Measurements from ENCODE around the gene FUS. TPM values are rescaled to one million over a fixed set of nuclear protein-coding genes. Genes with fewer than 3 reads are reported as not detected.
"Not testable (repeated sequence)": the region's sequence is repeated elsewhere in the genome, so short reads cannot be mapped to it uniquely, and the experiment has no call there.

The FUS gene
- total RNA-seq = 224 TPM
- long read RNA-seq, full-length matches to known transcripts = 257 of 306 reads
- long read RNA-seq, partial matches to known transcripts = 36 of 306 reads
- long read RNA-seq, other reads (novel, unspliced or antisense) = 13 of 306 reads

DNA sequence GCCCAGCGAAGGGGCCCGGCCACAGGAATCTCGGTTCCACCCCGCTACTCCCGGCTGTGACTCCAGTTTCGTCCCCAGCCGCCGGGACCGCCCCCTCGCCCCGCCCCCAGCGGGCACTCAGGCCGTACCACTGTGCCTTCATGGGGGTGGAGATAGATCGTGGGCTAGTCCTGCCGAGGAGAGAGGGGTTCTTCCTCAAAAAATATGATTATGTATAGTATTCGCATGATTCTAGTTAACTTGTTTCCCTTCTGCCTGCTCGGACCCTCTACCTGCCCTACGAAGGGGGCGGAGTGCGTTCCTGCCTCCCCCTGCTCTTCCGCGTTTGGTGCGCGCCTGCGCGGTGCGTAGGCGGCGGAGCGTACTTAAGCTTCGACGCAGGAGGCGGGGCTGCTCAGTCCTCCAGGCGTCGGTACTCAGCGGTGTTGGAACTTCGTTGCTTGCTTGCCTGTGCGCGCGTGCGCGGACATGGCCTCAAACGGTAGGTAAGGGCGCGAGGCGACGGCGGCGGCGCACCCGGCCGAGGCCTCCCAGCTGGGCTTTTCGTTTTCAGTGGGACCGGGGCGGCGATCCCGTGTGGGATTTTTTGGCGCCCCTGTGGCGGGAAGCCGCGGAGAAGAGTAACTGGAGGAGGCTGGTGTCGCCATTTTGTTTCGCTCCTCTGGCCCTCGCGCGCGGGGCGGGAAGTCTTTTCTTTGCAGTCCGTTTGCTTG is at the start of gene FUS:
FUS (plus strand) TSS at position 393 of the 713 bp plus-strand sequence; CDS start at position 469, 76 bp downstream.
- peak; percentile 99 for DNase-seq (ENCODE audit: low spot score)

DNA sequence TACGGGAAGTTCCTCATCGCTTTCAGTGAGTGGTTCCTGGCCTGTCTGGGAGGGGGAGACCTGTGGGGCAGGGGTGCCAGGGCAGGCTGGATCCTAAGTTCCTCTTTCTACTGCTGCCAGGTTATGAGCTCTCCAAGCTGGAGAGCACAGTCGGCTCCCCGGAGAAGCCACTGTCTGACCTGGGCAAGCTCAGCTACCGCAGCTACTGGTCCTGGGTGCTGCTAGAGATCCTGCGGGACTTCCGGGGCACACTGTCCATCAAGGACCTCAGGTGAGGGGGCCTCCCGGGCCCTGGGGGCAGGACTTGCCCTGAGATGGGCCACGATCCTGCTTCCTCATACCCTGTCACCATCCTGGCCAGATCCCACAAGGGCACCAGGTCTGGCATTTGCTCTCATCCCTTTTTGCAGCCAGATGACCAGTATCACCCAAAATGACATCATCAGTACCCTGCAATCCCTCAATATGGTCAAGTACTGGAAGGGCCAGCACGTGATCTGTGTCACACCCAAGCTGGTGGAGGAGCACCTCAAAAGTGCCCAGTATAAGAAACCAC is 49.5 kb upstream of the FUS start:
- no peak for DNase-seq (ENCODE audit: low spot score)

DNA sequence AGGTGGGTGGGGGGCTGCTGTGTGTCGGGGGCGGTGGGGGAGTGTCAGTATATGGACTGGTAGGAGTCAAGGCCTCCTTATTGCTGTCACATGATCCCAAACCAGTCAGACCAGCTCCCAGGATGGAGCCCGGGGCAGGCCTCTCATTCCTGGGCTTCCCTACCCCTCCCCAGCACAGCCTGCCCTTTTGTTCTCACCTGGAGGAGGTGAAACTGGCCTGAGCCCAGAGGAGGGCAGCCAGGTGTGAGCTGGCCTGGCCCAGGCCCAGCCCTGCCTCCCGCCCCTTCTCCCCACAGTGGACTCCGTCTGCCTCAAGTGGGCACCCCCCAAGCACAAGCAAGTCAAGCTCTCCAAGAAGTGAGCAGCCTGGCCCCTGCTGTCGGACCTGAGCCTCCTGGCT is 49.0 kb upstream of the FUS start:
- DNase-seq (ENCODE audit: low spot score) = no peak

DNA sequence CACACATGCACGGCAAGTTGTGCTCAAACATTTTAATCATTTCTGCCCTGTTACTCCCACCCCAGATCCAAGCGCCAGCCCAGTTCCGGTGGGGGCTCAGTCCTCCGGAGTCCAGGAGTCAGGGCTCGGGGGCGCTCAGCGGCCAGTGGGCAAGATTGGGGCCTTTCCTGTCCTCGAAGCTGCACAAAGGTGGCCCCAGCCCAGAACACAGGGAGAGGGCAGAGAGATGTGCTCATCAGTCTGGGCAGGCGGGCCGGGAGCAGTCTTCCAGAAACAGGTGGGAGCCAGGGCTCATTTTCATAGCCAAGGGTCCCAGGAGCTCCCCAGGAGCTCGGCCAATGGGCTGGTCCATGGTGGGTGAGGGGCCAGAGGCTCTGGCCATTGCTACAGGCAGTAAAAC is 48.5 kb upstream of the FUS start:
- no peak for DNase-seq (ENCODE audit: low spot score)

DNA sequence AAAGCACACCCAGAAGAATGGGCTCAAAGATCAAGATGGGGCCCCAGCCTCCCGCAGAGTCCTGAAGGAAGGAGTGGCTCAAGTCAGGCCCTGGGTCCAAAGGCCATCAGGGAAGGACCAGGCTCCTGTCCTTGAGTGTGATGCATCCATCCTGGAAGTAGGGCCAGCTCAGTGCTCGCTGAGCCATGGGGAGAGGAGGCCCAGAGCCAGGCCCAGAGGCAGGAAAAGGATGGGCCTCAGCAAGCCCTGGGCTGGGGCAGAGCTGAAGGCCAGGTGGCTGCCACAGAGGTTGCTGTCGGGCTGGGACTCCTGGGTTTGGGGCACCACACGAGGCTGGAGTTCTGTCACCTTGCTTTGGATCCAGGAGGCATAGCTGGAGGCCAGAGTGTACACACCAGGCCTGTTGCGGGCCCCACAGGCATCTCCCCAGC is 48.1 kb upstream of the FUS start:
- DNase-seq (ENCODE audit: low spot score) = no peak

DNA sequence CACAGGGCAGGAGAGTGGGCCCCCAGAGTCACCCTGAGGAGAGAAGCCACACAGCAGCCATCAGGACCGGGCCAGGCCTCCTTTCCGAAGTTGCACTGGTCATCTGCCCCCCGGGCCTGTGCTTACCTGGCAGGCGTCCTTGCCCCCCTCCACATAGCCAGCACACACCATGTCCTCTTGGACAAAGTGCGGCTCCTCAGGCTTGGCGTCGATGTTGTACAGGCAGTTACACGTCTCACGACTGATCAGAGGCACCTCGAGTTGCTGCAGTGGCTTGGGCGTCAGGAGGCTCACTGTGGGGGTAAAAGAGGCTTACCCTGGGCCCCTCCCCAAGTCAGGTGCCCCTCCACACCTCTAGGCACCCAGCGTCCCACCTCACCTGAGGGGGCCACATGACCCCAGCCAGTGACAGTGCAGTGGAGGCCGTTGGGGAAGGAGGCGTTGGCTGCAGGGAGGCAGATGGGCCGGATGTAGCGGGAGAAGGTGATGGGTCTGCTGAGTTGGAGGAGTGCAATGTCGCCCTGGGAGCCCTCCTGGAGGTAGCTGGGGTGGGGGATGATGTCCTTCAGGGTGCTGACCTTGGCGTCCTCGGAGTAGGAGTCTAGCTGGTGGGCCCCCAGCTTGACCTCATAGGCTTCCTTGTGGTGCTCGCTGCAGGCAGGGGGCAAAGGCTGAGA is 47.5 kb upstream of the FUS start:
- DNase-seq (ENCODE audit: low spot score) = no peak

DNA sequence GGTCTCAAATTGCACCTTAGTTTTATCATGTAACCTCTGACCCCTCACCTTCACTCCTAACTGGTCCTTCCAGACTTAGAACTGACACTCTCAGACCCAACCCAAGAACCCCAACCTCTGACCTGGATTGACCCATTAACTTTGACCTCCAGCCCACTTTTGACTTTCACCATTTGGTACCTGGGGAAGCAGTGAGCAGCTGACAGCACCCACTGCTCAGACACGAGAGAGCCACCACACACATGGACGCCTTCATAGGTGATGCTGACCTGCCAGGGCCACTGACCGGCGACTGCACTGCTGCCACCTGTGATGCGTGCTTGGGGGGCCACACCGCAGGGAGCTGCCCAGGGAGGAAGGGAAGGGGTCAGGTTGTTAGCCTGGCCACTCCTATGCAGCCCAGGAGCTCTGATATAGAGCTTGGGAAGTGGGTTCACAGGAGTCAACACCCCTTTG is 46.9 kb upstream of the FUS start:
- DNase-seq (ENCODE audit: low spot score) = no peak

DNA sequence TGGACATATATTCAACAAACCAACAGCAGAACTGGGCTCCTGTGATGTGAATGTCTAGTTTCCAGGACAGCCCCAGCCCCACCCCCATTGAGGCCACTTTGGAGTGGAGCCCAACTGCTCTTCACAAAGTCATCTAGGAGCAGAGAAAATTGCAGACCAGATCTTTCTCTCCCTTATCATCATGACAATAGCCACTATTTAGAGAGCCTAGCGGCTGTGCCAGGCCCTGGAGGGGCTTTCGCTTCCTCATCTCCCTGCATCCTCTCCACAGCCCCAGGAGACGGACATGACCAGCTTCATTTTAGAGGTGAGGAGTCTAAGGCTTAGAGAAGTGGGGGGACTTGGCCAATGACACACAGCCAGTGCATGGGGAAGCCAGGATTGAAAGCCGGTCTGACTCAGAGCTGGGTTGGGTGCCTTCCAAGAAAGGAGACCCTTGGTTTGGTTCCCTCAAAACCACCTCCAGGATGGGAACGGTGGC is 45.8 kb upstream of the FUS start:
- DNase-seq (ENCODE audit: low spot score) = no peak

DNA sequence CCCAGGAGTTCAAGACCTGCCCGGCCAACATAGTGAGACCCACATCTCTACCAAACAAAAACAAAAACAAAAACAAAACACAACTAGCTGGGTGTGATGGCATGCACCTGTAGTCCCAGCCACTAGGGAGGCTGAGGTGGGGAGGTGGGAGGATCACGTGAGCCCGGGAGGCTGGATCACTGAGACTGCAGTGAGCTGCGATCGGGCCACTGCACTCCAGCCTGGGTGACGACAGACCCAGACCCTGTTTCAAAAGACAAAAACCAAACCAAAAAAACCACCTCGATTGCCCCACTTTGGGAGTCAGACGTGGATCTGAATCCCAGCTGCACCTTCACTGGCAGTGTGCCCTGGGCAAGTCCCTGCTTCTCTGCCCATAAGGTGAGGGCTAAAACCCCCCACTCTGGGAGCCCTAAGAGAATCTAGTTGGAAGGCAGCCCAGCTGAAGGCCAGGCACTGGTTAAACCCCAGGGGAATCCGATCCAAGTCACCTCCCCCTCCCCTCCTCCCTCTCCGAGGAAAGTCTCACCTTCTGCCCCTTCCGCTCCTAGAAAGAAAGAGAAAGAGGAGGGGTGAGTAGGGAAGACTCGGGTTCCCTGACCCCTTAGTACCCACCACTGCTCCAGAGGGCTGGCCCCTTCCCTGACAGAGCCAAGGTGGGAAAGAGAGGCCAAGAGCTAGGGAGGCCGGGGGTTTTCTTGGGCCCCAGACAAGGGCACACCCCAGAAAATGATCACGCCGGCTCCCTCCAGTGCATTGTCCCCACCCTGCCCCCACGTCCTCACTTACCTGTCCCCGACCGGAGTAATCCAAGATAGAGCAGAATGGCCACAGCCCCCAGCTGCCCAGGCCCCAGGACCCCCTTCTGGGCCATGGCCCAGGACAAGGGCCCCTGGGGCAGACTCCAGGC is 45.1 kb upstream of the FUS start:
- DNase-seq (ENCODE audit: low spot score) = no peak

DNA sequence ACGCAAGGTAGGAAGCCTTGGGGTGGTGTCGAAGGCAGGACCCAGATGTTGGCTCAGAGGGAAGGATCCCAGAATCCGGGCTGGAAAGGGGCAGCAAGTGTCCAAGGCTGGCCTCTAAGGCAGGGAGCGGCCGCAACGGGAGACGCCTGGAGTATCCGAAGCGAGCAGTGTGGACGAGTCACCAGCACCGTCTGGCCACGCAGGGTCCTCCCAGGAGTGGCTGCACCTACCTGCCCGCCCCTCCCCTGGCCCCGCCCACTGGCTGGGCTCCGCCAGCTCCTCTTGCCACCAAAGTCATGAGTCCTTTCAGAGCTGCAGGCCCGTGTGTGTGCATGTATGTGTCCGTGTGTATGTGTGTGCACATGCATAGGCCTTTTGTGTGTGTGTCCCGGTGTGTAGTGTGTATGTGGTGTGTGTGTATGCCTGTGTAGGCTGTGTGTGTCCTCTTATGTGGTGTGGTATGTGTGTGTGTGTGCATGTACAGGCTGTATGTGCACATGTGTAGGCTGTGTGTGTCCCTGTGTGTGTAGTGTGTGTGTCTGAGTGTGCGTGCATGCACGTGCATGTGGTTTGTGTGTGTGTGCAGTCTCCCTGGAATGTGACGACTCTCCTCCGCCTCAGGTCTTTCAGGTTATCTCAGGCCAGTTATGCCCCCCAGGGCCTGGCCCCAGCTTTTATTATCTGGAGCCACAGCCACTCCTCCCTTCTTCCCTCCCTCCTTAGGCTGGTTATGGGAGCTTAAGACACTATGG is 44.2 kb upstream of the FUS start, which contains the start of gene PRSS8:
PRSS8 (minus strand) TSS at position 193 of the 752 bp plus-strand sequence. CDS start 229 bp downstream, outside the sequence.
- DNase-seq (ENCODE audit: low spot score) = no peak

DNA sequence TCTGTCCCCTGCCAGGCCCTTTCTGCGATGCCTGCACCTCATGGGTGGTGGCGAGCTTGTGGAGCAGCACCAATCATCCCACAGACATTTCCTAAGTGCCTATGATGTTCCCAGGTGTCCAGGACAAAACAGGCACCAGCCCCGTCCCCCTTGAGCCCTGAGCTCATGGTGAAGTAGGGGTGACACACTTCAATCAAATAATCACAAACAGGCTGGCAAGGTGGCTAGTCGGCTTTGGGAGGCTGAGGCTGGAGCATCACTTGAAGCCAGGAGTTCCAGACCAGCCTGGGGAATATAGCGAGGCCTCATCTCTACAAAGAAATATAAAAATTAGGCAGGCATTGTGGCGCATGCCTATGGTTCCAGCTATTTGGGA is 43.7 kb upstream of the FUS start:
- DNase-seq (ENCODE audit: low spot score) = no peak

DNA sequence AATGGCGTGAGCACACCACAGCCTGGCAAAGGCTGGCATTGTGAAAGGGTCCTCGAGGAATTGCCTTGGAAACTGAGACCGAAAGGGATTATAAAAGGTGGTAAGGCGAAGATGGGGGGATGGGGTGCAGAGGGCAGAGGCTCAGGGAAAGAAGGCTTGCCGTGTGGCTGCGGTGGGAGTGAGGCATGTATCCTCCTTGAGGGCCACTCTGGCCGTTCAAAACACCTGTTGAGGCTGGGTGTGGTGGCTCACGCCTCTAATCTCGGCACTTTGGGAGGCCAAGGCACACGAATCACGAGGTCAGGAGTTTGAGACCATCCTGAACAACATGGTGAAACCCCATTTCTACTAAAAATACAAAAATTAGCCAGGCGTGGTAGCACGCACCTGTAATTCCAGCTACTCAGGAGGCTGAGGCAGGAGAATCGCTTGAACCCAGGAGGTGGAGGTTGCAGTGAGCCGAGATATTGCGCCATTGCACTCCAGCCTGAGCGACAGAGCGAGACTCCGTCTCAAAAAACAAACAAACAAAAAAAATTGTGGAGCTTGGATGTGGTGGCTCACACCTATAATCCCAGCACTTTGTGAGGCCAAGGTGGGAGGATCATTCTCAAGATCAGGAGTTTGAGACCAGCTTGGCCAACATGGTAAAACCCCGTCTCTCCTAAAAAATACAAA is 43.0 kb upstream of the FUS start:
- not testable (repeated sequence) for DNase-seq (ENCODE audit: low spot score)

DNA sequence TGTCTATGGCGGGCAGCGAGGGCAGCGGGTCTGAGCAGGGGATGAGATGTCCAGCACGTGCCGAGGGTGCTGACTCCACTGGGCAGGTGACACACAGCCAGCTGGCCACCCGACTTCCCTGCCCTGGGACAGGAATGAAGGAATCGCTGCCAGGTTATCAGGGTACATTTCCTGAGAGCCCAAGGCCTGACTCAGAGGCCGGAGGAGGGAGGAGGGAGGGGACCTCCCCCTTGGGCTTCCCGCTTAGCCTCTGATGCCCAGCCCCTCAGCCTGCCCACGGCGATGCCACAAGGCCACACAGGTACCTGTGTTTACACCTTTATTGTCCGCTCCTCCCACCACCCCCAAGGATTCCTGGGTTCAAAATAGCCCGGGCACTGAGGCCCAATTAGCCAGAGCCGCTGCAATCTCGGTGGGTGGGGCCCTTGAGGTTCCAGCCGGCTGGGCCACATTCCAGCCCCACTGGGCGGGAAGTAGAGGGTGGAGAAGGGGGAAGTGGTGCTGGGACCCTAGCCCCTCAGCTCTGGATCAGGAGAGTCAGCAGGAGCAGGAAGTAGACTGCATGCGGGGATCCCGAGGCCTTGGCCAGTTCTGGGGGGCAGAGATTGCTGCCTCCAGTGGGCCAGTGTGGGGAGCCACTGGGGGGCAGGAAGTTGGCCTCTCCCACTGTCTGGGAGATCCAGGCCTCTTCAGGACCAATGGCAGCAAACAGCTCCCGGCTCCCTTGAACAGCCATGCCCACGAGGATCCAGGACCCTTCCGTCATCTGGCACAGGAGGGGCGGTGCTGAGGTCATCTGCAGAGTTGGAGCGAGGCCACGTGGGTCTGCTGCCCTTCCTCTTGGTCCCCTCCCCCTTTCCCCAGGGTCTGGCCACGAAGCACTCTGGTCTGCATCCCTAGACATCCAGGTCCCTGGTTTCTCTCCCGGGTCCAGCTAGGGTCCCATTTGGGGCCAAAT is 41.0 kb upstream of the FUS start:
- no peak for DNase-seq (ENCODE audit: low spot score)

DNA sequence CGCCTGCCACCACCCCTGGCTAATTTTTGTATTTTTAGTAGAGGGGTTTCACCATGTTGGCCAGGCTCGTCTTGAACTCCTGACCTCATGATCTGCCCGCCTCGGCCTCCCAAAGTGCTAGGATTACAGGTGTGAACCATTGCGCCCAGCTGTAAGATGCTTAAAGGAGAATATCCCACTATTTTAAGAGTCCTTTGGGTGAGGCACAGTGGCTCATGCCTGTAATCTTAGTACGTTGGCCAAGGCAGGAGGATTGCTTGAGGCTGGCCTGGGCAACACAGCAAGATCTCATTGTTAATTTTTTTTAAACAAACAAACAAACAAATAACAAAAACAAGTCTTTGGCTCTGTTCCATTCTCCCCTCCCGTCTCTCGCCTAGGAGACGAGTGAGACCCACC is 38.9 kb upstream of the FUS start:
- not testable (repeated sequence) for DNase-seq (ENCODE audit: low spot score)

DNA sequence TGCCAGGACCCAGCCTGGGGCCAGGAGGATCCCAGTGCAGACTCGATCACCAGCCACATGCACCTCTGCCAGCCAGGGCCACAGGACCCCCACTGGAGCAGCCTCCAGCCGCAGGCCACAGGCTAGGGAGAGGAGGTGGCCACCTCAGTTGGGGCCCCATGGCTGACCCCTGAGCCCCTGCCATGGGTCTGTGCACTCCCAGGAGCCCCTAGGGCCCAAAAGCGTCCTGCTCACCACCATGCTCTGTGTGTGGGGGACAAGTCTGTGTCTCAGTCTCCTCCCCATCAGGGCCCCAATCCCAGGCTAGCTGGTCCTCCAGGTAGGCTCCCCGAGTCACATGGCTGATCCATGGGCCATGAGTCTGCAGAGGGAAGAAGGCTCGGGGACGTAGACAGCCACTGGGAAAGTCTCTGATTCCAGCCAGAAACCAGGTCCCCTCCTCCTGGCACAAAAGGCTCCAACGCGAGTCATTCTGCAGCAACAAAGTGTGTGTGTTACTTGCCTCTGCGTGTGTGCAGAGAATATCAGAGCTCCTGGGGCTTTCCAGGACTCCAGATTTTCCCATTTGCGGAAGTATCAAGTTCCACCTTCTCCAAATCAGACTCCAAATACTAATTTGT is 38.3 kb upstream of the FUS start:
- DNase-seq (ENCODE audit: low spot score) = no peak

DNA sequence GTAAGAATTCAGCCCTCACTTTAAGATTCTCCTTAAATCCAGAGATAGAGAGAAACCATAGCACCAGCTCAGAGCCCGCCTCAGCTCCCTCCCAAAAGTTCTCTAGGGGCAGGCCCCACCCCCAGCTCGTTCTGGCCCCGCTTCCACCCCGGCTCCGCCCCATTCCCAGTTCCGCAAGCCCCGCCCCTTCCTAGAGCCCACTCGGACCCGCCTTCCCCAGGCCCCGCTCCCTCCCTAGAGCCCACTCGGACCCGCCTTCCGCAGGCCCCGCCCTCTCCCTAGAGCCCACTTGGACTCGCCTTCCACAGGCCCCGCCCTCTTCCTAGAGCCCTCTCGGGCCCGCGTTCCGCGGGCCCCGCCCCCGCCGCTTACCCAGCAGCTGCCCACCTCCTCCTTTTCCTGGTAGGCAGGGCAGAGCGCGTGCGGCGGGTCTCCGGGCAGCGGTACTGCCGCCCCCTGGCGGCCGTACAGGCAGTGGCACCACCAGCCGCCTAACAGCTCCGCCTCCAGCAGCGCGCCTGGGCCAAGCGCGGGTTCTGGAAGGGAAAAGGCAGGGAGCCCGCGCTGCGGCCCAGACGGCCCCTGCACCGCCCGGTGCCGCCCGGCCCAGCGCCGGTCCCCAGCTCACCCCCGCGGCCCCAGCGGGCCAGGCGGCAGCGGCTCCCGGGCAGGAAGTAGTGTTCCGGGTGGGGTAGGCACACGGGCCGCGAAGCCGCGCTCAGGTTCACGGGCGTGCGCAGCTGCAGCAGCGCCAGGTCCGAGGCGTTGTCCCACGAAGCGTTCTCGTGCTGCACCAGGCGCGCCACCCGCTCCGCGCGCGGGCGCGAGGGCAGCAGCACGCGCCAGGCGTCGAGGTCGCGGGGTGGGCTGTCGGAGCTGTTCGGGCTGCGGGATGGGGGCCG is 37.6 kb upstream of the FUS start:
- peak; percentile 99 for DNase-seq (ENCODE audit: low spot score)

Data from mesenteric fat pad (tissue), 1 donor.